Islet of Langerhans (tissue), 1 donor: ENCODE results near the gene ZNF827.
A peak's percentile ranks its signal among the peaks of the same experiment; 100 is the strongest.

Experiments
- FAIRE-seq: peaks from one replicate; lab custom pipeline; 2011; peaks lifted over from hg19 to GRCh38; lab: Jason Lieb, UNC

ZNF827 gene

DNA sequence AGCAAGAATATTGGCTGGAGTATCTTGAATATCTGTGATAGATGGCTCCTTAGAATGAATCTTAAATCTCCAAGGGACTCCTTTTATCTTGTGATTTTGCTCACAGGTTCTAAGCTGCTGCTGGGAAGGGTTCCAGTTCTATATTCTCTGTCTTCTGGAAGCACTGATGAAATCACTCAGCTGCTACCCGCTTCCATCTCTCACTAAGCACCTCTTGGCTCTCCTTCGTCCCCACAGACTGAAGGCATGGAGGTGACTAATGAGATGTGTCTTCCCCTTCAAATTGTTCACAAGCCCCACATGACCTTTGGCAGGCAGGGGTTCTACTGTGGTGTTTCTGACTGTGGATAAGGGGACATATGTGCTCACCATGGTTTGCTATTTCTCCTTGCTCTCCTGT, 182.8 kb downstream of the ZNF827 start:
- no peak for FAIRE-seq

DNA sequence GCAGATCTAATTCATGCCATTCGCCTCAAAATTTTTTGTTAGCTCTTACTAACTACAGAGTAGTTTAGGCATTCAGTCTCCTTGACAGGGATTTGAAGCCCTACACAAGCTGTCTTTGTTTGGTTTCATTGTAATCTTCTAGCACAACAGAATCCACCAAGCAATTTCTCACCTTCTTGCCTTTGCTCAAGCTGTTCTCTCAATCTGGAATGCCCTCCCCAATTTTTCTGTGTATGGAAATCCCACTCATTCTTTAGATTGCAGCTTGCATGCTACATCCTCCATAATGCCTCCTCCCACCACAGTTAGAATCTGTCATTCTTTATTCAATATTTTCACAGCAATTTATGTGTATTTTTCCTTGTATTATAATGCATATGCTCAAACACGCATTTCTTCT, 195.0 kb downstream of the ZNF827 start:
- no peak for FAIRE-seq

DNA sequence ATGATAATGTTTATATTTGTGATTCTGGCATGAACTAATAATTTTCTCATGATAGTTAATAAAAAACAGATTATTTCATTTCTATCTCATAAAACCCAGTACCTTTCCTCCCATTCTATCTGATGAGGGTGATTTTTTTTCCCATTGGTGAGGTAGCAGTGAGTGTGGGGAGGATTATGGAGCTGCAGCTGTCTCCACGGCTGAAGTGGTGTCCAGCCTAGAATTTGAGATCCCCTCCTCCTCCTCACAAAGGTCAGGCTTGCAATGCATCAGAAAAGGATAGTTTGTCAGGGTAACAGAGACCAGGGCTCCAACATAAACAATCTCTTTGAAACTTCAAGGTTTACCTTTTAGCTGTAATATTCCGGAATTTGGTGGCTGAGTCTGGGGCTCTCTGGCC, 197.8 kb downstream of the ZNF827 start:
- FAIRE-seq, result no peak

DNA sequence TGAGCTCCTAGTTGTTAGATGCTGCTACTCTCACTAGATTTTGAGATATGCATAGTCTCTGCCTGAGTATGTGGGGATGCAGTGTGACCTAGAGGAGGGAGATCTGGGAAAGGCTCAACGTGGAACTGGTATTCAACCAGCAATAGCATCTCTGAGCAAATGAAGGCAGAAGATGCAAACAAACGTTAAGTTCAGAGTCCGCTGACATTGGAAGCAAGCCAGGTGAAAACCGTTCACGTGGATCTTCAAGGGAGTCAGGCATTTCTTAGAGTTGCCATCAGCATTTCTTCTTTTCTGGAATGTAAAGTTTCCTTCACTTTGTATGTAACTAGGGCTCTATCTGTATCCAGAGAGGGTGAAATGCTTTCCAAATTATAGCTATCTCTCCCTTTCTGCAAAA, 198.8 kb downstream of the ZNF827 start:
- FAIRE-seq, result no peak

DNA sequence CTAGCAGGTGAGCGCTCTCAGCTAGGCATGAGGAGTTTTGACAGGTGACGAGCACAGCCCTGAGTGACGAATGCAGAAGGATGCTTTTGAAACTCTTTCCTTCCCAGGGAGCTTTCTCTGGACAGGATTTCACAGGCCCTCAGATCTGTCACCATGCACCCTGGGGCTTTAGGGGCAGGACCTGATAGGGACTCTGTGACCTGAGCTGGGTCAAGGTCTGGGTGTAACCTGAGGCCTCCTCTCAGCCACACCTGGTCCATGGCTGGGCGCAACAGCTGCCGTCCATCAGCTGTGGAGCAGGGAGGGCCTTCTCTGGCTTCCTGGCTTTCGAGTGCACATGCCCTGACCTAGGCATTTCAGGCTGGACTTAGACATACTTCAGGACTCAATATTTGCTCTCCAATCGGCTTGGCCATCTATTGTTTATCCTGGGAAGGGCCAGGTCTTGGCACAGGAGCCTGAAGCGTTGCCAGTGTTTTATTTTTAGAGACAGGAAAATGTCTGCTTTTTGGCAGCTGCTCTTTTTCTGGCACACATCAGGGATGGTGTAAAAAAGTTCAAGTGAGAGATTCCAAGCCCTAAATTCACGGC, 202.3 kb downstream of the ZNF827 start:
- FAIRE-seq, result no peak

DNA sequence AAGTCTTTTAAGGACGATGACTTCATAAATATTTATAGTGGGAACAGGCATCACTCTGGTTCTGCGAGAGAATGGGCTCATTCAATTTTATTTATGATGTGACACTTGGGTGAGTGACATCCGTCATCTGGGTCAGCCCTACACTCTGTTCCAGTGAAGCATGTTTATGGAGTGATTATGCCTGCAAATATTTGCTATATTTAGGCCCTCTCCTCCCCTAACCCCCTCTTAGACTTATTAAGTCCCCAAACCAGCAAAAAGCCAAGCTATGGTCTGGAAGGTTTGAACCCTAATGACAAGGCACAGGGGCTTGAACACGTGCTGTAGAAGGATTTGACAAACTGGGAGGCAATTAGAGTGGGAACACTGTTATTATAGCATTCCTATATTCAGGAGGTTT, 202.8 kb downstream of the ZNF827 start:
- FAIRE-seq, result no peak

DNA sequence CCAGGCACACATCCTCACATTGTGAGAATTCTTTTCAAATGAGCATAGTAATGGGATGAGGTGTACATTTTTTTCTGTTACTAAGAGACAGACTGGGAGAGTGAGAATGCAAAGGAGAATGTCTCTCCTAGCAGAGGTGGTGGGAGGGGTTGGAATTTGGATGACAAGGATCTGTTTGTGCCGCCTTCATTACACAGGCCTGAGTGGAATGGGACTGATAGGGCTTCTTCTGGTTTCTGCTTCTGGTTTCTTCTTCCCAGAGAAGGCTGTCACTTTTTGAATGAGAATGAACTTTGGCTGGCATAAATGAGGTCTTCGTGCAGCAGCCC, 203.3 kb downstream of the ZNF827 start:
- FAIRE-seq, result no peak

DNA sequence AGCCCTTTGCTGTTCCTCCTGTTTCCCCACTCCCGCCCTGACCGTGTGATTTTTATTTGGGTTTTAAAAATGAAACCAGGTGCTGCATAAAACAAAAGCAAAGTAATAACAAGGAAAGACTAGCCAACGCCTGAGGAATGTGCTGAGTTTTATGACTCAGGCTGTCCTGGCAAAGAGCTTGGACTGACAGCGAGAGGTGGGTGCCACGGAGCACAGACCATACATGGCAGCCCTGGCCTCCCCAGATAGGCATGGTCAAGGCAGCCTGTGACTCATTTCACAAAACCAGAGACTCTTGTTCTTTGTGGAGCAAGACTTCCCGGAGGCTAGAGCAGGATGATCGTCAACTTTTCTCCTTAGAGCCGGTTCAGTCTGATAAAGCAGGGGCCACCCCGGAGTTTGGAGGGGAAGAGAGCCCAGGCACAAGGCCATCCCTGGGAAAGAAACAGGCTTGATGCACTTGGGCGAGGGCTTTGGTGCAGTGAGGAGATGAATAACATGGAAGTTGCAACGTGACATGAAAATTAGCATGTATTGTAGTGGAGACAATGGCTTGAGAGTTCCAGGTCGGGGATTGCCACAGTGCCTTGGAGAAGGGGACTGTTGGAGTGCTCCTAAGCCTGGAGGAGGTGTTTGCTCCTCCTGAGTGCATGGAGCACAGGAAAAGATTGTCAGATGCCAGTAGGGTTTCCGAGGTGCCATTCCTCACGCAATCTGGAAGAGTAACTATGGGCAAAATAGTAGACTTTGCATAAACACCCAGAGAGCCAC, 203.9 kb downstream of the ZNF827 start:
- no peak for FAIRE-seq

DNA sequence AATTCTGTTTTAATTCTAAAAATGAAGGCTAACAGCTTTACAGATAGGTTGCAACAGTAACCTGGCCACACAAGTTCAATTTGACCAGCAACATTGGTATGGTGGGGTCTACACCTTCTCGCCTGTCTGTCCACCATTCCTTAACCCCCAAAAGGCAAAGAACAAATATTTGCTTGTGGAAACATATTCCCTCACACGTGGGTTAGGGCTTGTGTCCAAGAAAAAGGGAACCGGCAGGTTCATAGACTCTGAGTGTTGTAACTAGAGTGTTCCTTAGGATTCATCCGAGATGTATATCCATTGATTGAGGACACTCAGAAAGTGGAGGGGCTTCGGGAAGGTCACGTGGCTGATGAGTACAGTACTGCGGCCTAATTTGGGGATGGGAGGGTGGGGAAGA, 204.6 kb downstream of the ZNF827 start:
- no peak for FAIRE-seq

DNA sequence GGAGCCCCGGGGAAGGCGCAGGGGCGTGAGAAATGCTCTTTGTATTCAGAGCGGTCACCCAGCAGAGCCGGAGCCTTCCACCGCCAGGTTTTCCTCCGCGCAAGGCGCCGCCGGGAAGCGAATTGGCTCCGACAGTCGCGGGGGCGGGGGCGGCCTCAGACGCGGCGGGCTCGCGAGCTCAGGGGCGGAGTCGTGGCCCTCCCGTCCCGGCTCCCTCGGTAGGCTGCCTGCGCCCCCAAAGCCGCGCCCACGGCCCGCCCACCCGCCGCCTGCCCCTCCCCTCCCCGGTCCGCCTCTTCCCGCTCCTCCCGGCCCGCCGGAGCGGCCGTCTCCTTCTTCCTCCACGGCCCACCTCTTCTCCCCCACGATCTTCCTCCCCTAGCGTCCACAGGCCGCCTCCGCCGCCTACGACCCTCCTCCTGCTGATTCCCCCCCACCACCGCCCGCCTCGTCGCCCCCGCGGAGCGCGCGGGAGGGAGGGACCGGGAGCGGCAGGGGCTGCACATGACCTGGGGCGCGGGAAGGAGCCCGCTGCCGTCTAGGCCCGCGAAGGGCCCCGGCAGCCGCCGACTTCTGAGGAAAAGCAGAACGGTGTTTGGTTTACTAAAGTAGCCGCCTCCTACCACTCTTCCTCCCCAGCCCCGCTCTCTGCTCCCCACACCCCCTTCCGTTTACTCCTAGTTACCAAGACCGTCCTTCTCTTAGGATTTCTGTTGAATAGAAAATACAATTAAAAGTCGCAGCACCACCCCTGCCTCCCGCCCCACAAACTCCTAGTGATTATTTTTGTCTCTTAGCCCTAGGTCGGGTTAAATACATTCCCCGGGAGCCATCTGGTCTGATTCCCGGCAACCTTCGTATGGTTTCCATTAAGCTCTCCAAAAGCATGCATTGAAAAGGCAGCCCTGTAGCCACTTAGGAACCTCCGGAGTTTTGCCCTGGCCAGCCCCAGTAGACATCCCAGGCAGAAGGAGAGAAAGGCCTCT, 205.4 kb downstream of the ZNF827 start:
- FAIRE-seq, result no peak

DNA sequence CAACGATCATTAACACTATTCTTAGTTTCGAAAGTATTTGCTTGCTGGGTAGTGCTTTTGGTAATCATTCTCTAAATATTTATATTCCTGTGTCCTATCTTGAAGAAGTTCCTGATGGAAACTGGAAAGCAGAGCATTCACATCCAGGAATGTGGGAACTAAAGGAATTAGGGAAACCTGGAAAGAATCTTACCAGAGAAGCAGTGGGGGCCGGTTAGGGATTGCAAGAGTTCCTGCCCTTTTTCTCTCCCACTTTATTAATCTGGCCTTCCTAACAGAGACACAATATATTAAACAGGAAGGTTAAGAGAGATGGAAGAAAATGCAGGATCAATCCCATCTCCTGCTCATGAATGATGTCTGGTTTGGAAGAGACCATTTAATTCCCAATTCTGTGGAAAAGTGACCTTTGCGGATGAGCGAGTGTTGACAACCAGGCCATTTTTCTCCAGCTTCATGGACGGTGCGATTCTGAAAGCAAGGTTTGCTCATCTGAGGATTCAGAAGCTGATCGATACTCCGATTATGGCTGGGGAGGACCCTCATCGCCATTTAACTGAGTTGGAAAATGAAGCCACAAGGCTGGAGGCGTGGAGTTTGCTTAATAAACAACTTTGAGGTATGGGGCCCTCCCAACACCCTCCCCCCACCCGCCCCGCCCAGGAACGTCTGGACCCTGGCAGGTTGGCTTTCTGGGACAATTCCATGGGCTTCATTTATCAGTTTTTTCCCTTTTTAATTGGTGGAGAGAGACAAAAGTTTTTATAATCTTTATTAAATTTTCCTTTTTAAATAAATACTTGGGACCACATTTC, 206.4 kb downstream of the ZNF827 start:
- FAIRE-seq, result no peak

DNA sequence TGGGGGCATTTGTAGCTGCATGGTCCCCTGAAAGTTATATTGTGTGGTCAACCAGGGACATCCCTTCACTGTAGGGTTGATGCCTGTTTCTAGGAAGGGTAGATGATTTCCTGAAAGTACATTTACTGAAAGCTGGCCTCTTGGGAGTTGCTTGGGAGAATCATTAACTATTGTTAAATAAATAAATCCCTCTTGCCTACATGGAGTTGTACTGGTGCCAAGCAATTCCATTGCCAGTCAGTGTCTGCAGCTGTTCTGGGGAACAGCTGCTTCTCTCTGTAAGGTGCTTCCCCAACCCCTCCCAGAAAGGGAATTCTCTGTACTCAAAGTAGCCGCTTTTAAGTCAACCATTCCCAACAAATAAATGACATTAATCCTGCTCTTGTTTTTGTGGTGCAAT, 207.6 kb downstream of the ZNF827 start:
- FAIRE-seq, result peak; percentile 99

DNA sequence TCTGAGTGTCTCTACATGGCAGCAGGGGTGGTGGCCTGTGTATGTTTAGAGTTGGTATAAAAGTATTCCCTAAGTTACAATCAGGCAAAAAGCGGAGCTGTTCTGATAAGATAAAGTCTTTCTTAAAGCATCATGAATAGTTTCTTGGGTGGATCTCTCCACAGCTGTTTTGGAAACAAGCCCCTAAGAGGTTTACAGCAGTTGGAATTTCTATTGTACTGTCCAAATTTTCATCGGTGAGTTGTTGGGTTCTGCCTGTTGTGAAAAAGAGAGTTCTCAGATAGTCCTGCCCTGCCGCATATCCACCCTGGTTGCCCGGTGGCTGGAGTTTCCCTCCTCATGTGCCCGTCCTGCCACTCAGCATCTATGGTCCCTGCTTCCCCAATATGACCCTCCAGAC, 208.6 kb downstream of the ZNF827 start:
- FAIRE-seq, result no peak

DNA sequence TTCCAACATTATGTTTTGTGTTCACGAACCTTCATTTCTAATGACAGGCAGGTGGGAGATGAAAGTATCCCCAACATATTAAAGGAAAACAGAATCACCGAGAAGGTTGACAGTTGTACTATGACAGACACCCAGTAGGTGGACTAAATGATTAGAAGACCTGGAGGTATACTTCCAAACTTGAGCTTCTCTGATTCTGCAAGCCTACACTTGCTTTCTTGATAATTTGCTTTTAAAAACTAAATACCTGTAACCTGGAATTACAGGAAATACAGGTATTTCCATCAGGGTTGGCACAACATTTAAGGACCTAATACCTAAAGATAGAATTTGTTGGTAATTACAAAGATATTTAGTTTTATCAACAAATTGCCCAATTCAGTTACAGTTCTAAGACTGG, 215.3 kb downstream of the ZNF827 start:
- no peak for FAIRE-seq

DNA sequence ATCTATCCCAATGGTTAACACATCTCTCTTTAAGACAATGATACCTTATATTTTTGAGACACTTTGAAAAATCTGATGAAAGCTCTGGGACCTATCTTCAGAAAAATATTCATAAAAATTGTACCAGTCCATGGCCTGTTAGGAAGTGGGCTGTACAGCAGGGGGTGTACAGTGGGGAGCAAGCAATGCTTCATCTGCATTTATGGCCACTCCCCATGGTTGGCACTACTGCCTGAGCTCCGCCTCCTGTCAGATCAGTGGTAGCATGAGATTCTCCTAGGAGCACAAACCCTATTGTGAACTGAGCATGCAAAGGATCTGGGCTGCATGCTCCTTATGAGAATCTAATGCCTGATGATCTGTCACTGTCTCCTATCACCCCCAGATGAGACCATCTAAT, 216.1 kb downstream of the ZNF827 start:
- FAIRE-seq, result no peak

DNA sequence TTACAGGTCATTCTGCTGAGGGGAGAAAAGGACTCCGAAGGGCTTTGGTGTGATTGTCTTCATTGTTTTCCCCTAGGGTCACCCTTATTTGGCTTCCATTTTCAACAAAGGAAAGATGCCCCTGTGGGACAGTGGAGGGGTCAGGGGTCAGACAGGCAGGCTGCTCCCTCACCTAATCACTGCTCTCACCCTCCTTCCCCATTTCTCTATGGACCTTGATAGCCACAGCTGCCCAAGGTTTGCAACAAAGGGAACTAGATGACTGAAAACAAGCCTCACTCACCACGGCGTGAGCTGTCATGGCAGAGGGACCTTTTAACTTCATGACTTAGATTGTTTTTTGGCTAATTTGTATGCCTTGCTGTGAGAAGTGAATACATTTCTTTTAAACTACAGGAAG, 218.0 kb downstream of the ZNF827 start:
- no peak for FAIRE-seq

DNA sequence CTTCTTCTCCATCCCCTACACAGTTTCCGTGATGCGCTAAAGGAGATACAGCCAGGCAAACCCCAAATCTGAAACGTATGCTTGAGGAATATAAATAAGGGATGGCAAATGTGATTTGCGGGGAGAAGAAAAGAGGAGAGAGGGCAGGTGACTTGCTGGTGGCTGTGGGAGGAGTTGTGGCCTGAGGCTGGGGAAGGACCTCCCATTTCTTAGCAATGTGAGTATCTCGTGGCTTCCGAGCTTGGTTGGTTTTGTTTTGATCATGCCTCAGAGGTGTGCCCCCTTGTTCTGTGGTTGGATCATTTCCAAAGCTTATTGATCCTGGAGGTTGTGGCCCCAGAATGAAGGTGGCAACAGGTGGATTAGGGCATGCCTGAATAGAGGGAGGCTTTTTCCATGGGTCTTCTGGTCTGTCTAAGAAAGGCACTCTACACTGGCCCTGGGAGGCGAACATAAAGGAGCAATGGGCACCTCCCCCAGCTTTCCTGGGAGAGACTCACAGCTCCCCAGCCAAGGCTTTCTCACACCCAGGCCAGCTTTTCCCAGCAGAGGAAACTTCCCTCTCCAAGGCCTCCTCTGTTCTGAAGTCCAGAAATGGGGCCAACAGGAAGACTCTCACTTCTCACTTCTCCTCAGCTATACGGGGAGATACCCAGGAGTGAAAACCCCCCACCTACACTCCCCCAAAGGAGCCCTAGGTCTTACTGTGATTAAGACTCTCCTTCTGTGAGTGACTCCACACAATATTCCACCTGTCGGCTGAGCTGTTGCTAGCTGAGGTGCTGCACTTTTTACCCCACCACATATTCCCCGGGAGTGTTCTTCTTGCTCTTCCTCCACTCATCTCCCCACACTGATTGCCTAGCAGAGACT, 218.6 kb downstream of the ZNF827 start:
- no peak for FAIRE-seq

DNA sequence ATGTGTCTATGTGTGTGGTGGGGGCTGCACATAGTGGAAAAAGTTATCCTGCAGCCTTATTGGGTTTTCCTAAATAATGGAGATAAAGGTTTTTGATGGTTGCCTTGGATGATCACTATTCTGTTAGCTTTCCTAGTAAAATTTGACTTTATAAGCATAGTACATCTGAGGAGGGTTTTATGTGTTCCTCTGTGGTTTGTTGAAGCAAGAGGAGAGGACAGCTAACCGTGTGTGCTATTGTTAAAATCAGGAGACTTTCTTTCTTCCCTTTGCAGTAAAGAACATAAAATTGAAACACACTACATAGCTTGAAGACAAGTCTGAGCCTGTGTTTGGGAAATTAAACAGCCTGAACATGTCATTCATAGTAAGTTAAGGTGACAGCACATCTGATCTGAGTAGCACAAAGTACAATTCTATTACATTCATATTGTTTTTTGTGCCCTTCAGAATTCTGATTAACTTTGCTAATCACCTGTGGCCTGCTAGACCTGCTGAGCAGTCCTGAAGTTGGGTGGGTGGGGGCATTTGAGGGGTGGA, 221.9 kb downstream of the ZNF827 start:
- FAIRE-seq, result no peak

DNA sequence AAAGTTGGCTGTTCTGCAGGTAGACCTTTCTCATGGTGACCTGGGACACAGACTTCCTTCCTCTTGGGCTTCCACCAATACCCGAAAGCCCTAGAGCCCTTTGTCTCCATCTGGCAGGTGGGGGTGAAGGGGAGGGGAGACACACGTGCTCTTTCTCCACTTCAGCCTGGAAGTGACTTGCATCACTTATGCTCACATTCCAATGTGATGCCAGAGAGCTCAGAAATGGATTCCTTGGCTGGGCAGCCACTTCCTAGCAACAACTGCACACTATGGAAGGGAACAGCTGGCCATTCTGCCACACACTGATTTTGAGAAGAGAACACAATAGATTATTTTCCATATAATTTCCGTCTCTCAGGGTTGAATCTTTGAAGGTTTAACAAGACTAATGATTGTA, 222.4 kb downstream of the ZNF827 start:
- FAIRE-seq, result no peak

DNA sequence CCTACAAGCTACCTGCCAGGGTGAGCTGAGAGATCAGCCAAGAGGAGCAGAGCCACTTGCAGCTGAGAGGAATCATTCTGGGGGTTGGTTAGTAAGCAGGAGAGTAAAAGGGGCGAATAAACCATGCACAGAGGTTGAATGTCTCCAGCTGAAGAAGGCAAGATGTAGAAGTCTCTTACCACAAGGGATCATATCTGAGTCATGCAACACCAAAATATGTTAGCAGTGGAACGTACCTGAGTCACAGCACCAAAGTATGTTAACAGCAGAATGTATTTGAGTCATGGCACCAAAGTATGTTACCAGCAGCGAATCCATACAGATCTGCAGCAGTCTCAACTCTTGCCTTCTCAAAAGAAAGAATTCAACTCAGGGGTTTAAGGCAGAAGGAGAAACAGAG, 228.8 kb downstream of the ZNF827 start:
- FAIRE-seq, result no peak

DNA sequence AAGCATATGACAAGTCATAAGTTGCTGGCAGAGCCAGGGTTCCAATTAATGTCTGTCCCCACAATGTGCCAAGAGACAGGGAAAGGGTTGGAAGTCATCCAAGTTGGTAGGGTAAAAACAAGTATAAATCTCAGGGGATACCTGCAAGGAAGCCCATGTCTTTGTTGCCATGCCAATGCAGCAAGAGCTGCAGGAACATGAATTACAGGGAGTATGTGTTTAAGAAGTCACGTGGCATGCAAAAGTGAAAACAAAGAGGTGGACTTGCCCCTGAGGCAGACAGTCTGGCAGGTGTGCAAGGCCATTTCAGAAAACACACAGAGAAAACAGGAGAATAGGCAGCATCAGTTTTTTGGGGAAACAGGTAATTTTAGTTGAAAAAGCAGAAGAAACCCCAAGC, 229.3 kb downstream of the ZNF827 start:
- no peak for FAIRE-seq
